SK-N-SH (cell line): Measurements from ENCODE around the gene DNAJC5.
"Not testable (repeated sequence)": the region's sequence is repeated elsewhere in the genome, so short reads cannot be mapped to it uniquely, and the experiment has no call there.

Source experiments
- CHD2 ChIP-seq: fragments of 150-350 bp; IDR thresholded peaks from 2 replicates; pipeline ENCODE4 v1.6.1; 2018; ENCODE audit warnings: low read length; ENCODE audit not compliant: partially characterized antibody
- CTCF ChIP-seq: fragments of 200-600 bp; sonication (generic); IDR thresholded peaks from 2 replicates; pipeline ENCODE4 v1.6.1; 2017; ENCODE audit warnings: antibody characterized with exemption, mild to moderate bottlenecking, moderate library complexity
- EP300 ChIP-seq, 2 experiments: IDR thresholded peaks; 2 replicates each; pipeline versions ENCODE4 v1.4.0 to v1.6.1; 2012; ENCODE audit warnings: borderline replicate concordance in 1 of 2, low read depth in 1 of 2, low read length in 1 of 2
- FOXM1 ChIP-seq: IDR thresholded peaks from 2 replicates; pipeline ENCODE4 v1.4.0; 2012; ENCODE audit warnings: low read depth, mild to moderate bottlenecking
- MEF2A ChIP-seq: IDR thresholded peaks from 2 replicates; pipeline ENCODE4 v1.4.0; 2012; ENCODE audit warnings: low read depth, borderline replicate concordance
- MXI1 ChIP-seq: IDR thresholded peaks from 2 replicates; pipeline ENCODE4 v1.6.1; 2012; ENCODE audit warnings: mild to moderate bottlenecking, low read depth, low read length, improper control_type of control experiment
- RAD21 ChIP-seq: IDR thresholded peaks from 2 replicates; pipeline ENCODE4 v1.6.1; 2012; ENCODE audit warnings: mild to moderate bottlenecking, low read length
- TAF1 ChIP-seq: IDR thresholded peaks from 2 replicates; pipeline ENCODE4 v1.6.1; 2012; ENCODE audit warnings: low read depth, mild to moderate bottlenecking, low read length, moderate library complexity, borderline replicate concordance
- TEAD4 ChIP-seq: IDR thresholded peaks from 2 replicates; pipeline ENCODE4 v1.4.0; 2012; ENCODE audit warnings: mild to moderate bottlenecking, borderline replicate concordance; ENCODE audit not compliant: insufficient read depth
- USF2 ChIP-seq: fragments of 150-350 bp; IDR thresholded peaks from 2 replicates; pipeline ENCODE4 v1.6.1; 2017; ENCODE audit warnings: antibody characterized with exemption, low read length, low read depth, borderline replicate concordance
- TF ChIP-seq, protein P1 (sequence below): IDR thresholded peaks from 2 replicates; pipeline ENCODE4 v1.4.0; 2012; ENCODE audit warnings: low read depth, borderline replicate concordance

- TF ChIP-seq MXI1; CTCF; USF2; EP300 (IDR thresholded peaks at IDR 0.05; ENCODE audit: borderline replicate concordance in 1 of 2, low read depth in 1 of 2, low read length in 1 of 2); TAF1; TEAD4; FOXM1; MEF2A; CHD2; RAD21: not testable (repeated sequence)
- TF ChIP-seq, protein P1, sequence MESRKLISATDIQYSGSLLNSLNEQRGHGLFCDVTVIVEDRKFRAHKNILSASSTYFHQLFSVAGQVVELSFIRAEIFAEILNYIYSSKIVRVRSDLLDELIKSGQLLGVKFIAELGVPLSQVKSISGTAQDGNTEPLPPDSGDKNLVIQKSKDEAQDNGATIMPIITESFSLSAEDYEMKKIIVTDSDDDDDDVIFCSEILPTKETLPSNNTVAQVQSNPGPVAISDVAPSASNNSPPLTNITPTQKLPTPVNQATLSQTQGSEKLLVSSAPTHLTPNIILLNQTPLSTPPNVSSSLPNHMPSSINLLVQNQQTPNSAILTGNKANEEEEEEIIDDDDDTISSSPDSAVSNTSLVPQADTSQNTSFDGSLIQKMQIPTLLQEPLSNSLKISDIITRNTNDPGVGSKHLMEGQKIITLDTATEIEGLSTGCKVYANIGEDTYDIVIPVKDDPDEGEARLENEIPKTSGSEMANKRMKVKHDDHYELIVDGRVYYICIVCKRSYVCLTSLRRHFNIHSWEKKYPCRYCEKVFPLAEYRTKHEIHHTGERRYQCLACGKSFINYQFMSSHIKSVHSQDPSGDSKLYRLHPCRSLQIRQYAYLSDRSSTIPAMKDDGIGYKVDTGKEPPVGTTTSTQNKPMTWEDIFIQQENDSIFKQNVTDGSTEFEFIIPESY: not testable (repeated sequence)
Observed at GRCh38 chr20:63880901-63881300, 14.0 kb upstream of the DNAJC5 start.
